HL-60 (cell line): ENCODE results near the gene SLC6A18.

Experiments used
- POLR2AphosphoS5 ChIP-seq: IDR thresholded peaks from 2 replicates; pipeline ENCODE4 v1.6.1; 2012; ENCODE audit warnings: low read depth
- TF ChIP-seq, protein P1 (sequence below): IDR thresholded peaks from one replicate; pipeline ENCODE4 v1.5.1; 2011; ENCODE audit warnings: low read length, control low read depth, inconsistent platforms; ENCODE audit not compliant: insufficient read depth

DNA sequence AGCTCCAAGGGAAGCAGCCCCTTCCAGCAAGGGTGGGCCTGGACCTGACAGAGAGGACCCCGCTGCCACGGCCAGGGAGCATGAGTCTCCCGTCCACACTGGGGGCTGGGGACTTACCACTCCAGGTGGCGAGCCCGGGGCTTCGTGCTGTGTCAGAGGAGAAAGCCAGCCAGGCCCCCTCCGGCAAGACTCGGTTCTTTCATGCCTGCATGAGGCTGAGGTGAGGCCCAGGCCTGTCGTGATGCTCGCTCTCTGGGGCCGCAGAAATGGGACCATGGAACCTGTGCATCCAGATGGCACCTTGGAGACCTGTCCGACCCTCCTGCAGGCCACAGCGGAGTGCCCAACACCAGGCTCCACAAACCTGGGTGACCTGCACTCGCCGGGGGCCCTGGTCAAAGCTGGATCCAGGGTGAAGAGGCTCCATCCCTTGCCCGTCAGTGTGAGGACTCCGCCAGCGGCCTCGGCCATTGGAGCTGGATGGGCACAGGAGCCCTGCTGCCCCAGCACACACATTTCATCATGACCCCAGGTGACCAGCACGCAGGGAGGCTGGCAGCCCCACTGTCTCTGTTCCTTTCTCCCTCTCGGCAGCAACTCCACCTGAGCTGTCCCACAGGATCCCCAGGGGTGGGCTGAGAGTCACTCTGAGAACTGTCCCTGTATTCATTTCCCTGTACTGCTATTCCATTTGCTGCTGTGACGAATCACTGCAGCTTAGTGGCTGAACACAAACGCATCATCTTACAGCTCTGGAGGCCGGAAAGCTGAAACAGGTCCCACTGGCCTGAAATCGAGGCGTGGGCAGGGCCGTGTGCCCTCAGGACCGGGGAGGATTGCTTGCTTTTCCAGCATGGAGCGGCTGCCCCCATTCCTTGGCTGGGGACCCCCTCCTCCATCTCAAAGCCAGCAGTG is 24.4 kb downstream of the SLC6A18 start:
- TF ChIP-seq, protein P1, sequence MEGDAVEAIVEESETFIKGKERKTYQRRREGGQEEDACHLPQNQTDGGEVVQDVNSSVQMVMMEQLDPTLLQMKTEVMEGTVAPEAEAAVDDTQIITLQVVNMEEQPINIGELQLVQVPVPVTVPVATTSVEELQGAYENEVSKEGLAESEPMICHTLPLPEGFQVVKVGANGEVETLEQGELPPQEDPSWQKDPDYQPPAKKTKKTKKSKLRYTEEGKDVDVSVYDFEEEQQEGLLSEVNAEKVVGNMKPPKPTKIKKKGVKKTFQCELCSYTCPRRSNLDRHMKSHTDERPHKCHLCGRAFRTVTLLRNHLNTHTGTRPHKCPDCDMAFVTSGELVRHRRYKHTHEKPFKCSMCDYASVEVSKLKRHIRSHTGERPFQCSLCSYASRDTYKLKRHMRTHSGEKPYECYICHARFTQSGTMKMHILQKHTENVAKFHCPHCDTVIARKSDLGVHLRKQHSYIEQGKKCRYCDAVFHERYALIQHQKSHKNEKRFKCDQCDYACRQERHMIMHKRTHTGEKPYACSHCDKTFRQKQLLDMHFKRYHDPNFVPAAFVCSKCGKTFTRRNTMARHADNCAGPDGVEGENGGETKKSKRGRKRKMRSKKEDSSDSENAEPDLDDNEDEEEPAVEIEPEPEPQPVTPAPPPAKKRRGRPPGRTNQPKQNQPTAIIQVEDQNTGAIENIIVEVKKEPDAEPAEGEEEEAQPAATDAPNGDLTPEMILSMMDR, result no peak
- TF ChIP-seq POLR2AphosphoS5, result no peak
